GM23248 (cell line): ENCODE measurements around the gene CSMD2. TPM values are rescaled to one million over a fixed set of nuclear protein-coding genes. Genes with fewer than 3 reads are reported as not detected.

Experiments
- DNase-seq: peaks from one replicate; pipeline ENCODE4 v3.0.0-alpha.2; 2015
- H2AFZ ChIP-seq: fragments of 200-600 bp; sonication (generic); 2 replicates; pipeline ENCODE4 v1.6.1; 2016; ENCODE audit warnings: antibody characterized with exemption
- H3F3A ChIP-seq: fragments of 200-600 bp; sonication (generic); 2 replicates; pipeline ENCODE4 v1.6.1; 2016; ENCODE audit warnings: mild to moderate bottlenecking, antibody characterized with exemption, mixed run types; ENCODE audit not compliant: insufficient read depth
- H3K27ac ChIP-seq: fragments of 200-600 bp; sonication (generic); 2 replicates; pipeline ENCODE4 v1.5.1; 2016; ENCODE audit warnings: mild to moderate bottlenecking
- H3K27me3 ChIP-seq: fragments of 200-600 bp; sonication (generic); replicated peaks from 2 replicates; pipeline ENCODE4 v1.6.1; 2016; ENCODE audit warnings: mild to moderate bottlenecking; ENCODE audit not compliant: insufficient read depth
- H3K36me3 ChIP-seq: fragments of 200-600 bp; sonication (generic); 2 replicates; pipeline ENCODE4 v1.6.1; 2016; ENCODE audit warnings: low read depth, mild to moderate bottlenecking
- H3K4me1 ChIP-seq: fragments of 200-600 bp; sonication (generic); 2 replicates; pipeline ENCODE4 v1.6.1; 2016; ENCODE audit warnings: mild to moderate bottlenecking; ENCODE audit not compliant: insufficient read depth
- H3K4me2 ChIP-seq: fragments of 200-600 bp; sonication (generic); one replicate; pipeline ENCODE4 v1.6.1; 2016; ENCODE audit warnings: mild to moderate bottlenecking; ENCODE audit not compliant: unreplicated experiment
- H3K4me3 ChIP-seq: fragments of 200-600 bp; sonication (generic); 2 replicates; pipeline ENCODE4 v1.5.1; 2016; ENCODE audit warnings: mild to moderate bottlenecking
- H3K79me2 ChIP-seq: fragments of 200-600 bp; sonication (generic); 2 replicates; pipeline ENCODE4 v1.6.1; 2016; ENCODE audit warnings: mild to moderate bottlenecking; ENCODE audit not compliant: insufficient read depth
- H3K9ac ChIP-seq: fragments of 200-600 bp; sonication (generic); 2 replicates; pipeline ENCODE4 v1.6.1; 2016; ENCODE audit warnings: mild to moderate bottlenecking
- H3K9me2 ChIP-seq: fragments of 200-600 bp; sonication (generic); 2 replicates; pipeline ENCODE4 v1.6.1; 2016; ENCODE audit warnings: mixed run types, mild to moderate bottlenecking, moderate library complexity; ENCODE audit not compliant: insufficient read depth
- H3K9me3 ChIP-seq: fragments of 200-600 bp; sonication (generic); one replicate; pipeline ENCODE4 v1.6.1; 2017; ENCODE audit warnings: low read depth
- H4K20me1 ChIP-seq: fragments of 200-600 bp; sonication (generic); 2 replicates; pipeline ENCODE4 v1.6.0; 2016; ENCODE audit not compliant: insufficient read depth
- EZH2 ChIP-seq: fragments of 200-600 bp; sonication (generic); IDR thresholded peaks from 2 replicates; pipeline ENCODE4 v1.6.1; 2018; ENCODE audit warnings: antibody characterized with exemption, mild to moderate bottlenecking; ENCODE audit not compliant: insufficient read depth, poor library complexity, severe bottlenecking
- EZH2phosphoT487 ChIP-seq: fragments of 200-600 bp; sonication (generic); IDR thresholded peaks from 2 replicates; pipeline ENCODE4 v1.6.1; 2018; ENCODE audit warnings: antibody characterized with exemption, moderate library complexity, mild to moderate bottlenecking, low read depth; ENCODE audit not compliant: insufficient read depth
- WGBS, 2 experiments: methylation state at CpG; one replicate each; pipeline ENCODE4 v1.1.6; 2015 to 2017; ENCODE audit warnings: low lambda C conversion rate in 2 of 2, low coverage in 1 of 2; ENCODE audit errors: missing lambda C conversion rate in 2 of 2; 5-methylcytosine and 5-hydroxymethylcytosine counted together
- in situ Hi-C: fragments of 300-500 bp; cut with MboI; formaldehyde crosslinking; loops from 2 replicates; pipeline ENCODE4 v1.15.0; 2020
- polyA plus RNA-seq: library from polyadenylated mRNA; unstranded; fragments of >200 nt; fragmentation: Nextera tagmentation; extraction: Ambion mirVana; gene quantifications from 2 replicates; pipeline ENCODE4 v1.2.1, GENCODE V29; 2016
- total RNA-seq: library from RNA; depleted of rRNA; stranded (reverse); fragments of >200 nt; shearing (Covaris generic); gene quantifications from 2 replicates; pipeline ENCODE4 v1.2.3, GENCODE V29; 2014

Gene CSMD2
- total and polyA plus RNA-seq, 2 experiments from 2014 or later = 4.5 to 7.1 TPM

DNA sequence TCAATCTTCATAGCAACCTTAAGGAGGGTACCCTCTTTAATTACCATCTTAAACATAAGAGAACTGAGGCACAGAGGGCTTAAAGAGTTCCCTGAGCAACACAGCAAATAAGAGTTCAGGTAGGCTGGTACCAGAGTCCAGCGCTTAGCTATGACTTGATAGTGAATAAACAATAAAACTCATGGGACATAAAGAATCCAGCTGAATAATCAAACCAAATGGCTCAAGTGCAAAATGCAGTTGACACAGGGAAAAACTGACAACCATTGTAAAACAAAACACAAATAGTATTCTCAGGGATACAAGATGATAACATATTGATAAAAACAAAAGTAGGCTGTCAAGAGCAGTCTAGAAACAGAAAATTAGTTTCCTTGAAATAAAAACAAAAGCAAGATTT lies 478.0 kb downstream of the CSMD2 start:
- H3K4me1 ChIP-seq = peaks cover 30% of the 10 kb centered on the region
- in situ Hi-C loops = no loop called here
- peaks cover 34% of the 10 kb centered on the region for H3F3A ChIP-seq
- no peaks in the 10 kb centered on the region for H3K27me3 ChIP-seq
- H3K36me3 ChIP-seq = no peaks in the 10 kb centered on the region
- H3K27ac ChIP-seq = no peak overlapping the region
- no peaks in the 10 kb centered on the region for H3K9me2 ChIP-seq
- no peak overlapping the region for H3K4me2 ChIP-seq
- H3K9me3 ChIP-seq = no peaks in the 10 kb centered on the region
- WGBS, 2 experiments = 100% methylated on average over 1 of the region's 1 CpG
- H2AFZ ChIP-seq = no peak overlapping the region
- no peak for DNase-seq
- TF ChIP-seq EZH2 (no peak), EZH2phosphoT487 (no peak)
- H4K20me1 ChIP-seq = no peaks in the 10 kb centered on the region
- H3K79me2 ChIP-seq = no peaks in the 10 kb centered on the region
- no peak overlapping the region for H3K9ac ChIP-seq
- H3K4me3 ChIP-seq = no peak overlapping the region

DNA sequence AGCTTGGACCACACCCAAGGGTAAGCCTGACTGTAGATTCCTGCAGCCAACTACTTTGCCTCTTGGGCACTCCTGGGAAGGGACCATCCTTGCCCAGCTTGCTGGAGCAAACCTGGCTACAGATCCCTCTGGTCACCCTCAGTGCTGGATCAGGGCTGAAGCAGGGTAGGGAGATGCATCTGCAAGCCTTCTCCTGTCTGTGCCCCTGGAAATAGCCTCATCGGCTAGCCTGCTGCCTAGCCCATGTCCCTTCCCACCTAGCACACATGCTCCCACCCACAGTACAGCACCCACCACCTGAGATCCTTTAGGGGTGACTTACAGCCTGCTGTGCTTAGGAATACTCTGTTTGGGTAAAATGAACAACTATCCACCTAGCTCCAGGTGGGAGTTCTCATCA lies 478.5 kb downstream of the CSMD2 start:
- no peaks in the 10 kb centered on the region for H3K9me3 ChIP-seq
- no peaks in the 10 kb centered on the region for H3K36me3 ChIP-seq
- H3K9ac ChIP-seq = no peak overlapping the region
- 100% methylated on average over 1 of the region's 1 CpG for WGBS, 2 experiments
- peaks cover 34% of the 10 kb centered on the region for H3F3A ChIP-seq
- no peak overlapping the region for H2AFZ ChIP-seq
- in situ Hi-C loops = no loop called here
- no peaks in the 10 kb centered on the region for H3K27me3 ChIP-seq
- no peak overlapping the region for H3K4me2 ChIP-seq
- H3K4me3 ChIP-seq = no peak overlapping the region
- TF ChIP-seq EZH2phosphoT487 = no peak
- TF ChIP-seq EZH2 = no peak
- H3K79me2 ChIP-seq = no peaks in the 10 kb centered on the region
- H3K27ac ChIP-seq = no peak overlapping the region
- H3K4me1 ChIP-seq = peaks cover 31% of the 10 kb centered on the region
- no peaks in the 10 kb centered on the region for H3K9me2 ChIP-seq
- no peak for DNase-seq
- H4K20me1 ChIP-seq = no peaks in the 10 kb centered on the region

DNA sequence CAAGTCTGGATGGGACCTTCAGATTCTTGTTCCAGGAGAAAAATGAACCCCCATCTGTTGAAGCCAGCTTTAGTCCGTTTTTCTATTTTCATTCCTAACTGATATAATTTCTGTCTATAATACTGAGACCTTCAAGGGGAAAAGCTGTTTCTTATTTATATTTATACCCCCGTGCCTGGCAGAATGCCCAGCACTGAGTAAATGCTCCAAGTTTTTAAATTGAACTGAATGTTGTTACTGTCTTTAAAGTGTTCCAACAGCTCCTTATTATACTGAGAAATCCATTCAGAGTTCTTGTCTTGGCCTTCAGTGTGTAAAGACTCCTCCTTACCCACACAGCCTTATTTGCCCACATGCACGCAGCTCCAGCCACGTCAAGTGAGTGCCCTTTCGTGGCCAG lies 479.8 kb downstream of the CSMD2 start:
- H3K79me2 ChIP-seq = no peaks in the 10 kb centered on the region
- H3K9me2 ChIP-seq = no peaks in the 10 kb centered on the region
- peaks cover 34% of the 10 kb centered on the region for H3F3A ChIP-seq
- WGBS, 2 experiments = 25% methylated on average over 5 of the region's 5 CpGs
- in situ Hi-C loops = no loop called here
- H2AFZ ChIP-seq = no peak overlapping the region
- H3K4me1 ChIP-seq = peaks cover 31% of the 10 kb centered on the region
- no peak overlapping the region for H3K27ac ChIP-seq
- H3K9ac ChIP-seq = no peak overlapping the region
- H3K9me3 ChIP-seq = no peaks in the 10 kb centered on the region
- peak; percentile 25 for DNase-seq
- TF ChIP-seq EZH2phosphoT487 = no peak
- no peak for TF ChIP-seq EZH2
- H3K27me3 ChIP-seq = no peaks in the 10 kb centered on the region
- H3K36me3 ChIP-seq = no peaks in the 10 kb centered on the region
- H3K4me2 ChIP-seq = no peak overlapping the region
- no peaks in the 10 kb centered on the region for H4K20me1 ChIP-seq
- no peak overlapping the region for H3K4me3 ChIP-seq

DNA sequence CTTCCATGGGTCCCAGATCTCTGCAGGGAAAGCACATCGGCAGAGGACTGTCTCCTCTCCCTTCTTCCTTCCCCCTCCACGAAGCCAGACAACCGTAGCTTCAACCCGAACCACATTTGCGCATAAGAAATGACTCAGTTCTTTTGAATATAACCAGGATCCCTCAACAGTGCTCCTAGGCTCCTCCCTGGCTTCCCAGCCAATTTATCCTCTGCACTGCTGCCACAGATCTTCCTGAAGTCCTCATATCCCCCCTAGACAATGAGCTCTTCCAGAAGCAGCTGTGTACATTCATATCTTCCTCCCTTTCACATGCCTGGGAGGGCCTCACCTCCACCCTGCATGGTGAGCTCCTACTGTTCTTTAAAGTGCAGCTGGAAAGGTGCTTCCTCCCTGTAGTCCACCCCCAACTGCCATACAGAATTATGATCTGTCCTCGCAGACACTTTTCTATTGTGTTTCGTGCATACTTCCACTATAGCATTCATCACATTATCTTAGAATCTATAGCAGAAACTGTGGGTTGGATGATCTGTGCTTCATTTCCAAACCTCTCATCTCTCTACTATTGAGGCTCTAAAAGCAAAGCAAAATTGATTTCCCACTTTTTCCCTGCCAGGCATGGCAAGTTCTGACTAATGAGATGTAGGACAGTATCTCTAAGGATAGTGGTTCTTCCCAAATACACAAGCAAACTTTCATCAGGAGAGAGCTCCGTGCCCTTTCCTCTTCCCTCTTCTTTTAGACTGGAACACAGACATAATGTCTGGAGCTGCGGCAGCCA lies 480.4 kb downstream of the CSMD2 start:
- no peaks in the 10 kb centered on the region for H3K36me3 ChIP-seq
- WGBS, 2 experiments = 40 to 41% methylated on average over 9 of the region's 9 CpGs
- no peaks in the 10 kb centered on the region for H4K20me1 ChIP-seq
- 0 out of 2 replicates have a peak overlapping the region, but pooled peaks have one; percentile 48 for H2AFZ ChIP-seq
- no peaks in the 10 kb centered on the region for H3K27me3 ChIP-seq
- no peaks in the 10 kb centered on the region for H3K9me2 ChIP-seq
- no peaks in the 10 kb centered on the region for H3K9me3 ChIP-seq
- no peak for TF ChIP-seq EZH2phosphoT487
- no peak for TF ChIP-seq EZH2
- H3K79me2 ChIP-seq = no peaks in the 10 kb centered on the region
- peak; percentile 73 for DNase-seq
- in situ Hi-C loops = no loop called here
- peak overlapping the region; percentile 44 for H3K27ac ChIP-seq
- peak overlapping the region; percentile 39 for H3K4me3 ChIP-seq
- H3K9ac ChIP-seq = peak overlapping the region; percentile 42; the same call in 1 of the 2 replicates
- H3F3A ChIP-seq = peaks cover 34% of the 10 kb centered on the region
- H3K4me1 ChIP-seq = peaks cover 31% of the 10 kb centered on the region
- H3K4me2 ChIP-seq = peak overlapping the region; percentile 47
